Measurements from ENCODE around the gene CNNM2.

- TF ChIP-seq, protein P1, sequence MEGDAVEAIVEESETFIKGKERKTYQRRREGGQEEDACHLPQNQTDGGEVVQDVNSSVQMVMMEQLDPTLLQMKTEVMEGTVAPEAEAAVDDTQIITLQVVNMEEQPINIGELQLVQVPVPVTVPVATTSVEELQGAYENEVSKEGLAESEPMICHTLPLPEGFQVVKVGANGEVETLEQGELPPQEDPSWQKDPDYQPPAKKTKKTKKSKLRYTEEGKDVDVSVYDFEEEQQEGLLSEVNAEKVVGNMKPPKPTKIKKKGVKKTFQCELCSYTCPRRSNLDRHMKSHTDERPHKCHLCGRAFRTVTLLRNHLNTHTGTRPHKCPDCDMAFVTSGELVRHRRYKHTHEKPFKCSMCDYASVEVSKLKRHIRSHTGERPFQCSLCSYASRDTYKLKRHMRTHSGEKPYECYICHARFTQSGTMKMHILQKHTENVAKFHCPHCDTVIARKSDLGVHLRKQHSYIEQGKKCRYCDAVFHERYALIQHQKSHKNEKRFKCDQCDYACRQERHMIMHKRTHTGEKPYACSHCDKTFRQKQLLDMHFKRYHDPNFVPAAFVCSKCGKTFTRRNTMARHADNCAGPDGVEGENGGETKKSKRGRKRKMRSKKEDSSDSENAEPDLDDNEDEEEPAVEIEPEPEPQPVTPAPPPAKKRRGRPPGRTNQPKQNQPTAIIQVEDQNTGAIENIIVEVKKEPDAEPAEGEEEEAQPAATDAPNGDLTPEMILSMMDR (IDR thresholded peaks at IDR 0.05): no peak
- no peak for TF ChIP-seq POLR2A (IDR thresholded peaks at IDR 0.05)
Measured at GRCh38 chr10:103086261-103086660, 168.2 kb downstream of the CNNM2 start.

Measured in body of pancreas (tissue), 4 donors.